Activated CD4-positive, CD25-positive, alpha-beta regulatory T cell treated with anti-CD3 and anti-CD28 coated beads, Interleukin-2, amount 50 U/mL, for 72 hours (primary cell): ENCODE measurements around the gene KIAA1671.
"Not testable (repeated sequence)": the region's sequence is repeated elsewhere in the genome, so short reads cannot be mapped to it uniquely, and the experiment has no call there.

Source experiments
- DNase-seq: peaks from one replicate; pipeline ENCODE4 v3.0.0; 2021

The KIAA1671 gene

DNA sequence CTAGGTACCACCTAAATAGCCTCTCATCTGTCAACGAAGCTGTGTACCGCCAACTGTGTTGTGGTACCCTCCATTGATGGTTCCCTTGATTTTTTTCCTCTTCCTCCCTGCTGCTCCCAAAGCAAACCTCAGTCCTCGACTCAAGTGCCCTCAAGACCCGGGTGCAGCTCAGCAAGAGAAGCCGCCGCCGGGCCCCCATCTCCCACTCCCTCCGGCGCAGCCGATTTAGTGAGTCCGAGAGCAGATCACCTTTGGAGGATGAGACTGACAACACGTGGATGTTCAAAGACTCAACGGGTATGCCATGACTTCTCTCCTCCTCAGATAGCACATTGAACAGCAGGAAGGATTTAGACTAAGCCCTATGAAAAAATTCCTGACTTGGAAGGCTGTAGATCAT lies 224.7 kb downstream of the KIAA1671 start:
- no peak for DNase-seq

DNA sequence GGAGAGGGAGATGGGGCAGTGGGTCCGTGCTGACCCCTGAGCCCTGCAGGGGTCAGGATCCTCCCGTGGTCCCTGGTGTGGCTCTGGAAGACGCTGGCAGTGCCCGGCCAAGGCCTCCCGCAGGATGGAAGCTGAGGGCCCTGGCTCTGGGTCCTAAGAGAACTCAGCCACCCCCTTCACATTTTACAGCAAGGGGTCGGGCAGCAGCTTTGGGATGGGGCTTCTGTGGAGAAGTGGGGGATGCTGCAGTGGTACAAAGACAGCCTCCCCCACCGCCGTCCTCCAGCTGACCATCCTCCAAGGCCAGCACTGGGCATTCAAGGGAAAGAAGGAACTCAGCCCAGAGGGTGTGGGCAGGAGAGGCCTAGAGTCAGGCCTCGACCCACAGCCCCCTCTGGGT lies 225.4 kb downstream of the KIAA1671 start:
- DNase-seq = no peak

DNA sequence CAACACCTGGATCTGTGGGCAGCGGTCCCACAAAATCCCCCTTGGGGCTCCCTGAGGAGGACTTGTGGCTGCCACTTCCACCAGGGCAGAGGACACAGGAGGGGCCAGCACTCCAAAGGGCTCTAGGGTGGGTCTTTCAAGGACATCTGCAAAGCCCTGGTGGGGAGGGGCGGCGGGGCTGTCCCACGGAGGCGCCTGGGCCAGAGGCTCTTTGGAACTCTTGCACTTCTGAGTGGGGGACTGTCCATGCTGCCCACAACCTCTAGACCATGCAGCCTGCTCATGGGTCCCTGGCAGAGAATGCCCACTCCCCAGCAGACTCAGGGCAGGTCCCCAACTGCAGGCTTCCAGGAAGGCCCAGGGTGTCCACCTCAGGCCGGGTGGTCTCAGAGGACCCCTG lies 225.8 kb downstream of the KIAA1671 start:
- DNase-seq = not testable (repeated sequence)

DNA sequence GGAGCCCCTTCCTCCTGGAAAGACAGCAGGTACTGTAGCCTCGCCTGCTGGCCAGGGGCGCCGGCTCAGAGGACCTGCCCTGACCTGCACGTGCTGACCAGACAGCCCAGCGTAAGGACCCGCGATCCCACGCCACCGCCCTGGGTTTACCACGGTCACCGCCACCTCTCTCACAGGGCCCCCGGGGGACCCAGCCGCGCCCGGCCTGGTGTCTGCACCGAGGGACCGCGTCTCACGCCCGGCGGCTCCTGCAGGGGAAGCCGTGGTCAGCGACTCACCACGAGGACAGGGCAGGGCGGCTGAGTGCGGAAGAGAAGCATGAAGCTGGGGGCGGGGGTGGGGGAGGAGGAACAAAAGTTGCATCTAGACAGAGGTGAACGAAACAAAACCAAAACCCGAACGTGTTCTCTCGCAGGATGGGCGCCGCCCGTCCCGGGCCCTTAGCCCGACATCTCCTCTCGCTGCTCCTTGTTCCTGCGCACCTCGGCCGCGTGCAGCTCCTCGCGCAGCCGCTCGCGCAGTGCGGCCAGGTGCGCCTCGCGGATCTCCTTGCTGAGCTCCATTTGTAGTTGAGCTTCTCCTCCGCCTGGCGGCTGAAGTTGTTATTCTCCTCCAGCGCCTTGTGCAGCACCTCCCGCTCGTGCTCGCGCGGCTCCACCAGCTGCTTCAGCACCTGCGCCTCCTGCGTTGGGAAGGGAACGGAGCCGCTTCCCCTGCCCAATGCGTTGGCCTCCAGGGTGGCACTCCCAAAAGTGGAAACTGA lies 226.5 kb downstream of the KIAA1671 start:
- DNase-seq = not testable (repeated sequence)

DNA sequence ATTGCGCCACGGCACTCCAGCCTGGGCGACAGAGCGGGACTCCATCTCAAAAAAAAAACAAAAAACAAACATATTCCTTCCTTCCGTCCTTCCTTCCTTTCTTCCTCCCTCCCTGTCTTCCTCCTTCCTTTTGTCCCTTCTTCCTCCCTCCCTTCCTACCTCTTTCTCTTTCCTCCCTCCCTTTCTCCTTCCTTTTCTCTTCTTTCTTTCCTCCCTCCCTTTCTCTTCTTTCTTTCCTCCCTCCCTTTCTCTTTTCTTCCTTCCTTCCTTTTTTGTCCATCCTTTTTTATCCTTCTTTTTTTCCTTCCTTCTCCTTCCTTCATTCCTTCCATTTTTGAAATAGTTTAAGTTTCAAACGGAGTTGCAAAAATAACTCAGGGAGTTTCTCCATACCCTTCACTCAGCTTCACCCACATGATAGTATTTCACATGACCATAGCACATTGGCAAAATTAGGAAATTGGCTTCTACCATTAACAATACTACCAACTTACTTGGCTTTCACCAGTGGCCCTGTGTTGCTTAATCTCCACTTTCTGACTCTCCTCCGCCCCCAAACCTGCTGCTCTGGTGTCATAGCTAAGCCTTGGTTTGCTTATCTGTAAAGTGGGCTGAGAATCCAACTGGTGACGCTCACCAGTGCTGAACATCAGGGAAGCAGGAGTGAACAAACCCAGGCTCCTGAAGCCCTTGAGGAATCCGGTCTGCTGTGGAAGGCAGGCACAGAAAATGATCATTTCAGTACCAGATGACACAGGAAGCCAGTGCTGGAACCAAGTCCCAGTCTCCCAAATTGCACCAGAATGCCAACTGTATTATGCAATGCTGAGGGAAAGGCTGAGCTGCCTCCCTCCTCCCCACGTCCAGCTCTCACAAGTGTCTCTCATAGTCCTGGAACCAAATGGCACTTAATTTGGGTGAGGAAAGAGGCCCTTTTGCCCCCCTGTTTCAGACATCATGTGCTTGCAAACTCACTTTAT lies 229.9 kb downstream of the KIAA1671 start:
- DNase-seq = no peak

DNA sequence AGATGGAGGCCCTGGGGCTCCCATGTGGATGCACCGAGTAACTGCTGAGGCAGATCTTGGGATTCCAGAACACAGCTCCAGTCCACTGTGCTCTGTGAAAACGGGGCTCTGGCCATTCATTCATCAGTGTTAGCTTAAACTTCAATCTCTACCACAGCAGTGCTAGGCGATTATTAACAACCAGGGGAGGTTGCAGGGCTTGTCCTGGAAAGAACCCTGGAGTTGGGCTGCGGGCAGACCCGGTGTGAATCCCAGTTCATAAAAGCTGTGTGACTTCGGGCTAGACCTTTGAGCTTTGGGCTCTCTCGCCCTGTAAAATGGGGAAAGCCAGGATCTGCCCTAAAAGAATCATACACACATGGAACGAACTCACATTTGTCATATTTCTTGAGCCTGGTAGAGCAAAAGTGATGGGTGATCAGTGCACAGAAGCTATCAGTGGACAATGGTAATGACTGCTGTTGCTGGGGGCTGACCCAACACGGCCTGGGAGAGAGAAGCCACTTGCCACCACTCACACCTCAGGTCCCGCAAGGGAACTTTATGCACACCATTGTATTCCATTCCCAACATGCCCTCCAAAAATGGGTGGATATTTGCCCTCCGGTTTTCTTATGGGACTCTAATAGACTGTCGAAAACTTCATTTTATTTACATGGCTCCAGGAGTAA lies 231.6 kb downstream of the KIAA1671 start:
- DNase-seq = no peak

DNA sequence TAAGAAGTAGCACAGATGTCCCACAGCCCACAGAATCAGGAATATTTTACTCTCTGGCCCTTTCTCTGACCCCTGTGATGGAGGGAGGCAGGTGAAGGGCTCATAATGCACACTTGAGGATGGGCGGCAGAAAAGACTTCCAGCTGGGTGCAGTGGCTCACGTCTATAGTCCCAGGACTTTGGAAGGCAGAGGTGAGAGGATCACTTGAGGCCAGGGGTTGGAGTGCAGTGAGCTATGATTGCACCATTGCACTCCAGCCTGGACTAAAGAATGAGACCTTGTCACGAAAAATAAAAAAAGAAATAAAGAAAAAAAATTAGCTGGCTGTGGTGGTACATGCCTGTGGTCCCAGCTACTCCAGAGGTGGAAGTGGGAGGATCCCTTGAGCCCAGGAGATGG lies 233.6 kb downstream of the KIAA1671 start:
- no peak for DNase-seq

DNA sequence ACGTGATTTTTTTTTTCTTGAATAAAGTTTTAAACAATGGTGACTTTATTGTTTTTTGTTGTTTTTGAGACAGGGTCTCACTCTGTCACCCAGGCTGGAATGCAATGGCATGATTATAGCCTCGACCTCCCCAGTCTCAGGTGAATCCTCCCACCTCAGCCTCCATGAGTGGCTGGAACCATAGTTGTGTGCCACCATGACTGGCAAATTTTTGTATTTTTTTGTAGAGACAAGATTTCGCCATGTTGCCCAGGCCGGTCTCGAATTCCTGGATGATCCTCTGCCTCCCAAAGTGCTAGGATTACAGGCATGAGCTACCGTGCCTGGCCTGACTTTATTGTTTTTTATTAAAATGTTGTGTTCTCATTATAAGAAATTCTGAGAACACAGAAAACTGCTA lies 235.0 kb downstream of the KIAA1671 start:
- DNase-seq = no peak

DNA sequence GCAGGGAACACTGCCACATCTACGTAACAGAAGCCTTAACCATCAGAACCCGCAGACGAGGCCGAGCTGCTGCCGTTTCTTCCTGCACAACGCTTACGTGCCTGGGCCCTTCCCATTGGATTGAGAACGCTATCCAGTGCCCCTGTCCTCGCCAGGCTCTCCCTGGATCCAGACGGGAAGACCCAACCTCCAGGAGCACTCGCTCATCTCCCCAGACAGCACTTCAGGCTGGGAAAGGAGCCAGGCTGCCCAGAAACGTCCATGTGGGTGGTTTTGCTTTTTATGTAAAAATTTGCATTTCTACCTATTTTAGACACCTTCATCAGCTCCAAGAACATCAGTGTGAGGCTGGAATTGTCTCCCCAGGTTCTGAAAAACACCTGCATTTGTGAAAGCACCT lies 239.9 kb downstream of the KIAA1671 start:
- no peak for DNase-seq

DNA sequence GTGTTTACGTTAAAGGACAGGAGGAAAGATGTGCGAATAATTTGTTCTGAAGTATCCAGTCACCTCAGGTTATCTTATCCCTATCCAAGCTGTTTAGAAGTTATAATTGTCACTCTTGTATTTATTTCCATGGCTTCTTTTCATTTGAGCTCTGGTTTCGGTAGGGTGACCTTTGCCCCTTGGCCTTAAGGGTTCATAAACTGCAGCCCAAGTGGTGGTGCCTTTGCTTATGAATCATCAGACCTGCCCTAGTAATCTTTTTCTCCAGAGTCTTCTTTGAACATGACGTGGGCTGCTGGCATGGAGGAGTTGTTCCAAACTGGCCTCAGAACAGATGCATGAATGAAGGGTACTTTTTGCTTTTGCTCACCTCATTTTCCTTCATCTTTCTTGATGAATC lies 240.6 kb downstream of the KIAA1671 start:
- no peak for DNase-seq

DNA sequence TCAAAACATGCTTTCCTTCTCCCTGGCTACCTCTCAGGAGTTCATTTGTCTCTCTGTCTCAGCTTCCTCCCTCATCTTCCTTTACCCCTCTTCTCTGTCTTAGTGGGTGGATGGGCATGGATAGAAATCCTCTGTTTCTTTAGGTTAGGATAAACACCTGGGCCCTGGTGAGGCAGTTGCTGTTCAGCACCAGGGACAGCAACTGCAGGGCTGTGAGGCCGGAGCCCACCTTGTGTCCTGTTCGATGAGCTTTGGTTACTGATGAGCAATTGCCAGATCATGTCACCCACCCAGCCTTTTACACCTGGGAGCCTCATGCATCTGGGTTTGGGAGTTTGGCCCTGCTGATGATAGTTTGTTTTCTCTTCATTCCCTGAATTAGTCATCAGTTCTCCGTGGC lies 241.0 kb downstream of the KIAA1671 start:
- DNase-seq = no peak

DNA sequence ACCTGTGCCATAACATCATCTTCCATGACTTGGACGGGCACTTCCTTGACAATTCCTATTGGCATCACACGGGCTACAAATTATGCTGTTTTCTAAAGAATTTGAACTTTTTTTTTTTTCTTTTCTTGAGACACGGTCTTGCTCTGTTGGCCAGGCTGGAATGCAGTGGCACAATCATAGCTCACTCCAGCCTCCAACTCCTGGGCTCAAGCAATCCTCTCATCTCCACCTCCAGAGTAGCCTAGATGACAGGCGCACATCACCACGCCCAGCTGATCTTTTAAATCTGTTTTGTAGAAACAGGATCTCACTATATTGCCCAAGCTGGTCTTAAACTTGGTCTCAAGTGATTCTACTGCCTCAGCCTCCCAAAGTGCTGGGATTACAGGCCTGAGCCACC lies 243.8 kb downstream of the KIAA1671 start:
- DNase-seq = no peak

DNA sequence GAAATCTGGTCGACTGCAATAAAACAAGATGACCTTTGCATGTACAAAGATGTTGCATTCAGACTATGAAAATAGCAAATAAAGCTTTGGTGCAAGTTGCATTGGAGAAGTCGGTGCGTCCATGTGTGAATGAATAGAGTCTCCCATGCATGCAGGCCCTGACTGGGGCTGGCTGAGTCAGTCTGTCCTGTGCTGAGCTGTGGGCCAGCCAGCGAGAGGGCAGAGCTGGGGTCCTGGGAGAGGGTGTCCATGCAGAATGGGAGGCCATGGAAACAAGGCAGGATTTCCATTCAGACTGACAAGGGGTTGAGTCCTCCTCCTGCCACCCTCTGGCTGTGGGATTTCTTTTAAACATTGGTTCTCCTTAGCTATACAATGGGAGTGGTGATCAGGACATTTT lies 244.8 kb downstream of the KIAA1671 start:
- DNase-seq = no peak

DNA sequence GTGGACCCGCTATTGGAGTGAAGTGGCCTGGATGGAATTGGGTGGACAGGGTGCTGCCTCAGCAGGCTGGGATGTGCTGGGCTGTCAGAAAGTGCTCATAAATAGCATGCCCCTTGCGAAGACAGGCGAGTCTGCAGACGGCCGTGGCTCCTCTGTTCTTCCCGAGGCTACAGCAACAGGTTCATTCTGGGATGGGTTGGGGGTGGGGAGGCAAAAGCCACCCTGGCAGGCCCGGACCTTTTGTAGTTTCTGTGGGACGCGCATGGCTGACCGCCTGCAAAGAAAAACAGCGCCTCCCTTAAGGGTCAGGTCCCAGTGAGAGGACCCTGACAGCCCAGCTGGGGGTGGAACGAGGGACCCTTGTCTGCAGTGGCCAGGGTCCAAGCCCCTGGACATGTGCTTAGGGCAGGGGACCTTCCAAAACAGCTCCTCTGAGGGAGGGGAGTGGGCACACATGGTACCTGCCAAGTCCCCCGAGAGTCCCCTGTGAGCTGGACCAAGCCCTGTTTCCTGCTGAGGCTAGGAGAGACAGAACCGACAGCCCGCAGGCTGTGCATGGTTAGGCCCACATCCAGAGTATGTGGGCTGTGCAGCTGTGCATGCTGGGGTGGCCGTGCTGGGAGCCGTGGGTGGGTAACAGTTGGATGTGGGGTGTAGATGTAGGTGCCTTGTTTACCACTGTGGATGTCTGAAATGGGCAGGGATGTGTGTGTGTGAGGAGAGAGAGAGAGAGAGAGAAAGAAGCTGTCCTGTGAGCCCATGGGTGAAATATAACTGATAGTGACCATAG lies 247.4 kb downstream of the KIAA1671 start, which contains the start of gene CRYBB3:
Gene CRYBB3, plus strand, starts transcription at position 128 of the 790 bp plus-strand sequence. CDS start 1,539 bp downstream, outside the sequence.
- DNase-seq = no peak

DNA sequence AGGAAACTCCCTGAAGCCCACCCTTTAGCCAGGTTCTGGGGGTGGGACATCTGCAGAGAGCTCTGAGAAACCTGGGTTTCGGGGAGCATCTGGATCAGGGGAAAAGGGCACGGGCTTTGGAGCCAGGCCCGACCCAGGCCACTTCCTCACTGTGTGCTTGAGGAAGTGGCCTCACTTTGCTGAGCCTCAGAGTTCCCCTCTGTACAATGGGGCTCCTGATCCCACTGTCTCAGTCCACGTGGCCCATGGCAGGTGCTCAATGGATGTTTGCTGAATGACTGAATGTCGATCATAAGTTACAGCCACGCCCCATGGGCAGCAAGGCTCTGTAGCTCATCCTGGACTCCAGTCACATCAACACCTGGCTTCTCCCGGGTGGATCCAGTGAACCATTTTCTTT lies 248.5 kb downstream of the KIAA1671 start:
- DNase-seq = no peak

DNA sequence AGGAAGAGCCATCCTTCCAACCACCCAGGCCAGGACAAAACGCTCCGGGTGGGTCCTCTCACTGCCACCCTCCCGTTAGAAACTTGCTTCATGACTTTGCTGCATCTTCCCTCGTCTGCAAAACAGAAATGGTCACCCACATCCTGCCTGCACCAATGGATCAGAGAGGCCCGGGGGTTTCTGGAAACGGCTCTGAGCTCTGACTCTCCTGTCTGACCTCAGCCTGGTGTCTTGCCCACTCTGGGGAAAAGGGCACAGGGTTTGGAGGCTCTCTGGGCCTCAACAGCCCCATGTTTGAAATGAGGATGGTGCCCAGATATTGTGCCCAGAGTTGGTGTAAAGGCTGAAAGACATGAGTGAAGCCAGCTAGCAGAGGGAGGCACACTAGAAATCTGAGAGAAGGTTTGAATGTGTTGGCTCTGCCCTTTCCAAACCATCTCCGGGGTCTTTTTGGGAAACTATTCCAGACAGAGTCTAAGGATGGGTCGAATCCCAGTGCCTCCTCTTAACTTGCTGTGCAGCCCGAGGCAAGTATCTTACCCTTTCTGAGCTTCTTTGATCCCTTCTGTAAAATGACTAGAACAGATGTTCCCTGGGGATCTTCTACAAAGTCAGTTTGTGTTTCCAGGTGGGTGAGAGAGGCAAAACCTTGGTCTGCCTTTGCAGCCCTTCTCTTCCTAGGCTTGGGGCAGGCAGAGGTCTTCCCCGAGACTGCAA lies 249.2 kb downstream of the KIAA1671 start:
- no peak for DNase-seq

DNA sequence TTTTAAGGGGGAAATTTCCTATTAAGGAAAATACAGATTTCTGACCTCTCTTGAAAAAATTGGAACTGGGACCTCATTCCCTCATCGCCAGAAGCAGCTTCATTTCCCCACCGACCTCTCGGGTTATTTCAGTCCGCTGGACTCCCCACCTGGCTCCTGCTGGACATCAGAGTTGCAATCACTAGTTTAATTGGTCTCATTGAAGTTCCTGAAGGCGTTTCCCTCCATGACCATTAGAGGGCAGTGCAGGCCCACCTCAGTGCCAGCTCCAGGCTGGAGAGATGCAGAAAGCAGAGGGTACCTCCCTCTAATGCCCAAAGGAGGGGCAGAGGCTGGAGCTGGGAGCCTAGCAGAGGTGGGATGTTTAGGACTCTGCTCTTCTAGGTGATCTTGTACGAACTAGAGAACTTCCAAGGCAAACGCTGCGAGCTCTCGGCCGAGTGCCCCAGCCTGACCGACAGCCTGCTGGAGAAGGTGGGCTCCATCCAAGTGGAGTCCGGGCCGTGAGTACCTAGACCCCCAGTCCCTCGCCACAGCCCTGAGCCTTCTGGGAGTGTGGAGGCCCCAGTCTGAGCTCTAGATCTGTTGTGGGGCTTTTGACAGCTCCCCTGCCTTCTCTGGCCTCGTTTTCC lies 249.9 kb downstream of the KIAA1671 start:
- peak; percentile 65 for DNase-seq

DNA sequence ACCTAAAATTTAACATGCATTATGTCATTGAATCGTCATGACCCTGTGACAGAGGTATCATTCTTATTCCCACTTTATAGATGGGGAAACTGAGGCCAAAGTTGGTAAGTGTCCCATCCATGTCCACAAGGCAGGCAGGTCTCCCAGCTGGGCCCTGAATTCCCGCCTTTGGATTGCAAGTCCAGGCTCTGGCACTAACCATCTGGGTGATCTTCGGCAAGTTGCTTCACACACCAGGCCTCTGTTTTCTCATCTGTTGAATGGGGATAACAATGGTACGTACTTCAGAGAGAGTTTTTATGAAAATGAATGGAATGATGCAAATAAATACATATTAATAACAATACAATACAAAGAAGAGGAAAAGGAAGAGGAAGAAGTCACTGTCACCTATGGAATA lies 250.6 kb downstream of the KIAA1671 start:
- DNase-seq = no peak

DNA sequence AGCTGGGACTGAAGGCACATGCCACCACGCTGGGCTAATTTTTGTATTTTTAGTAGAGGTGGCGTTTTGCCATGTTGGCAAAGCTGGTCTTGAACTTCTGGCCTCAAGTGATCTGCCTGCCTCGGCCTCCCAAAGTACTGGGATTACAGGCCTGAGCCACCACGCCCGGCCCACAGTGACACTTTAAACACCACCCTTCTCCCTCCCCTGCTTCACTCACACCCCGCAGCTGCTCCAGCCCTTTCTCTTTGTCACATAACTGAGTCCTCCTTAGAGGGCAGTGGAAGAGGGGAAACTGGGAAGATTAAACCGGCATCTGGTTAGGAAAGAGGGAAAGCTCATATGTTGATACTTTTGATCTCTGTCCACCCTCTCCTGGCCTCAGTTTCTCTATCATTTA lies 252.0 kb downstream of the KIAA1671 start:
- not testable (repeated sequence) for DNase-seq

DNA sequence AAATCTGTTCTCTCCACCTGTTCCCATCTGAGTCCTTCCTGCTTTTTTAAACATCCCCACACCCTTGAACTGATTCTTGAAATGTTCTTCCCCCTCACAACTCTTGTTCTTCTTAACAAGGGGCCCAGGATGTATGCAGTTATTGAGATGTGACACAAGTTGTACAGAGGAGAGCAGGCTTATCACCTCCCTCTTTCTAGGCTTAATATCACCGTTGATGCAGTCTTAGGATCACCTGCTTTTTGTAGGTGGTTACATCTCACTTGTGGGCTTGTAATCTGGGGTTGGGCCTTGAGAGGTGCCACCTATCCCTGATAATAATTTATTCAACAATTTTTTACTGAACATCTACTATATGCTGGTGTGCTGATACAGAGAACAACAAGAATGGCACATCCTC lies 253.3 kb downstream of the KIAA1671 start:
- no peak for DNase-seq

DNA sequence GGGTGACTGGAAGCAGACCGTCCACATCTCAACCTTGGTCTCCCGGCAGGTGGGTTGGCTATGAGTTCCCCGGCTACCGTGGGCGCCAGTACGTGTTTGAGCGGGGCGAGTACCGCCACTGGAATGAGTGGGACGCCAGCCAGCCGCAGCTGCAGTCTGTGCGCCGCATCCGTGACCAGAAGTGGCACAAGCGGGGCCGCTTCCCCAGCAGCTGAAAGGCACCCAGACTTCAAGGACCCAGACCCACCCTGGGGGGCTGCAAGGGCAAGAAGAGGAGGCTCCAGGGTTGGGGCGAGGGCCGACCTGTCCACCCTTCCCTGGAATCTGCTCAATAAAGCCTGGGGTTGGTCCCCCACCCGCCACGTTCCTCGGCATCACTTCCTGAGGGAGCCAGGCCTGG lies 254.5 kb downstream of the KIAA1671 start:
- DNase-seq = no peak
